ENCODE results near the gene SLMAP. TPM values are rescaled to one million over a fixed set of nuclear protein-coding genes. Genes with fewer than 3 reads are reported as not detected.
A peak's percentile ranks its signal among the peaks of the same experiment; 100 is the strongest.

Gene SLMAP
- total and polyA plus RNA-seq, 7 donors = 31.2 to 180 (median 106) TPM

- H3K36me3 ChIP-seq (ENCODE audit: insufficient read depth in 1 of 2, low read depth in 1 of 2) = no peaks in the 10 kb centered on the region
- no peak overlapping the region for H3K4me3 ChIP-seq
- ATAC-seq (no peak), DNase-seq (no peak)
- TF ChIP-seq CTCF (IDR thresholded peaks at IDR 0.05) = no peak
- intact Hi-C loops (cut with DNase I) = no loop called here
- no peak overlapping the region for H3K27ac ChIP-seq
- no peaks in the 10 kb centered on the region for H3K27me3 ChIP-seq (ENCODE audit: insufficient read depth in 3 of 3, low read length in 2 of 3)
- peaks cover 3% of the 10 kb centered on the region for H3K4me1 ChIP-seq
- WGBS, 3 donors = 94% methylated on average over 13 to 17 of the region's 17 CpGs
- no peaks in the 10 kb centered on the region for H3K9me3 ChIP-seq
These were observed 9.7 kb upstream of the SLMAP start for GRCh38 chr3:57746156-57747010.

- 87 to 90% (median 88%) methylated on average over 9 of the region's 9 CpGs for WGBS, 3 donors
These were observed 6.6 kb upstream of the SLMAP start for GRCh38 chr3:57749542-57749941.

GRCh38 chr3:57752307-57752706, 3.8 kb upstream of the SLMAP start:
- Histone ChIP-seq H3K27ac (no peak overlapping the region), H3K9me3 (no peaks in the 10 kb centered on the region), H3K36me3 (ENCODE audit: insufficient read depth in 1 of 2, low read depth in 1 of 2) (no peaks in the 10 kb centered on the region), H3K27me3 (ENCODE audit: insufficient read depth in 3 of 3, low read length in 2 of 3) (no peaks in the 10 kb centered on the region), H3K4me1 (peaks cover 3% of the 10 kb centered on the region), H3K4me3 (no peak overlapping the region)
- intact Hi-C loops (cut with DNase I) = no loop called here
- TF ChIP-seq CTCF (IDR thresholded peaks at IDR 0.05) = no peak
- no peak for ATAC-seq
- DNase-seq = no peak

More at GRCh38 chr3:57749542-57749941, 6.6 kb upstream of the SLMAP start:
- Histone ChIP-seq H3K4me3 (no peak overlapping the region), H3K27me3 (ENCODE audit: insufficient read depth in 3 of 3, low read length in 2 of 3) (no peaks in the 10 kb centered on the region), H3K9me3 (no peaks in the 10 kb centered on the region), H3K36me3 (ENCODE audit: insufficient read depth in 1 of 2, low read depth in 1 of 2) (no peaks in the 10 kb centered on the region), H3K4me1 (no peaks in the 10 kb centered on the region), H3K27ac (no peak overlapping the region)
- DNase-seq (no peak), ATAC-seq (no peak)
- intact Hi-C loops (cut with DNase I) = no loop called here
- TF ChIP-seq CTCF (IDR thresholded peaks at IDR 0.05) = no peak

GRCh38 chr3:57753016-57753415, 3.1 kb upstream of the SLMAP start:
- ATAC-seq = no peak
- DNase-seq = no peak
- Histone ChIP-seq H3K27me3 (ENCODE audit: insufficient read depth in 3 of 3, low read length in 2 of 3) (no peaks in the 10 kb centered on the region), H3K27ac (no peak overlapping the region), H3K9me3 (no peaks in the 10 kb centered on the region), H3K4me3 (no peak overlapping the region), H3K4me1 (peaks cover 3% of the 10 kb centered on the region), H3K36me3 (ENCODE audit: insufficient read depth in 1 of 2, low read depth in 1 of 2) (no peaks in the 10 kb centered on the region)
- no peak for TF ChIP-seq CTCF (IDR thresholded peaks at IDR 0.05)
- intact Hi-C loops (cut with DNase I) = no loop called here

- no peaks in the 10 kb centered on the region for H3K9me3 ChIP-seq
- peaks cover 11% of the 10 kb centered on the region for H3K4me1 ChIP-seq
- no peak for ATAC-seq
- H3K27ac ChIP-seq = peak overlapping the region; percentile 95
- H3K4me3 ChIP-seq = peak overlapping the region; percentile 98
- no peak for DNase-seq
- H3K36me3 ChIP-seq (ENCODE audit: insufficient read depth in 1 of 2, low read depth in 1 of 2) = peaks cover 0 to 6% of the 10 kb centered on the region in 2 donors
- TF ChIP-seq CTCF (IDR thresholded peaks at IDR 0.05) = no peak
- intact Hi-C loops (cut with DNase I) = loop anchor here in 1 of 2 donors (5.0 kb wide), 1 partner anchor 58 kb away; no protein-coding TSS in a partner anchor
- no peaks in the 10 kb centered on the region for H3K27me3 ChIP-seq (ENCODE audit: insufficient read depth in 3 of 3, low read length in 2 of 3)
- WGBS, 3 donors = 0 to 3% (median 3%) methylated on average over 1 of the region's 1 CpG
These were observed 787 bp upstream of the SLMAP start for GRCh38 chr3:57755368-57755675.

All from psoas muscle (tissue), 8 donors.